Subcutaneous adipose tissue (tissue), 4 donors: Measurements from ENCODE around the gene PPARA. TPM values are rescaled to one million over a fixed set of nuclear protein-coding genes. Genes with fewer than 3 reads are reported as not detected.

Source experiments
- CTCF ChIP-seq: fragments of 450-650 bp; IDR thresholded peaks from one replicate; pipeline ENCODE4 v1.5.1; 2016; ENCODE audit warnings: low read depth, mild to moderate bottlenecking, control low read depth, antibody characterized with exemption, moderate library complexity
- total RNA-seq, 4 donors: library from RNA; depleted of rRNA; stranded (reverse); fragments of >200 nt; gene quantifications; one replicate each; pipeline ENCODE4 v1.1.0, GENCODE V29; 2016

Gene PPARA
- total RNA-seq, 4 donors from 2014 or later, result 23.5 to 51.0 (median 36.0) TPM

- no peak for TF ChIP-seq CTCF
Measured at GRCh38 chr22:46175631-46176030, 25.3 kb downstream of the PPARA start.

- no peak for TF ChIP-seq CTCF
Measured at GRCh38 chr22:46176508-46177003, 26.2 kb downstream of the PPARA start.

DNA sequence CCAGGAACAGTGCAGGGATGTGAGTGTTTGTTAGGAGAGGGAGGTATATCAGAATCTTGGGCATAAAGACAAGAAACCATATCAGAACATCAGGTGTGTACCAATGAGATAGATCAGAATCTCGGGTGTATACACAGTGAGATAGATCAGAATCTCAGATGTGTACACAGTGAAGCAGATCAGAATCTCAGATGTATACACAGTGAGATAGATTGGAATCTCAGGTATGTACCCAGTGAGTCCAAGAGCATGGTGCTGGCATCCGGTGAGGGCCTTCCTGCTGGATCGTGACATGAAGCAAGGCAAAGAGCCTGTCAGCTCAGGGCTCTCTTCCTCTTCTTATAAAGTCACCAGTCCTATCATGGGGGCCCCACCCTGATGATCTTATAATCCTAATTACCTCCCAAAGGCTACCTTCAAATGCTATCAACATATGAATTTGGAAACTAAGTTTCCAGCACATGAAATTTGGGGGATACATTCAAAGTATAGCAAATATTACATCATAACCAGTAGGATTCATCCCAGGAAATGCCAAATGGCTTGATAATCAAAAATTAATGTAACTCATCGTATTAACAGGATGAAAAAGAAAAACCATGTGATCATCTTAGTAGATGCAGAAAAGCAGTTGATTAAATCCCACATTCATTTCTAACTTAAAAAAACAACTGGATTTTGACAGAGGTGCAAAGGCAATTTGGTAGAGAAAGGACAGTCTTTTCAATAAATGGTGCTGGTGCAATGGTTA lies 28.6 kb downstream of the PPARA start:
- no peak for TF ChIP-seq CTCF

DNA sequence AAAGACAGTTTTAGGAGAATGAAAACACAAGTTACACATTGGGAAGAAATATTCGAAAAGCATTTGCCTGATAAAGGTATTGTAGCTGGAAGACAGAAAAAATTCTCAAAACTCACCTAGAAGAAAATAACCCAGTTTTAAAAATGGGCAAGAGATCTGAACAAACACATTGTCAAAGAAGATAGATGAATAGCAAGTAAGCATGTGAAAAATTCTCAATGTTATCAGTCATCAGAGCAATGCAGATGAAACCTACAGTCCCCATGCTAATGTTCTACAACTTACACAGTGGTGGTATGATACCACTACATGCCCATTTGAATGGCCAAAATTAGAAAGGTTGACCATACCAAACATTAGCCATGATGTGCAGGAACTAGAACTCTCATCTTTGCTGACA lies 29.4 kb downstream of the PPARA start:
- TF ChIP-seq CTCF, result no peak

GRCh38 chr22:46180370-46181137 lies 30.2 kb downstream of the PPARA start:
- no peak for TF ChIP-seq CTCF

GRCh38 chr22:46183733-46184132 lies 33.4 kb downstream of the PPARA start:
- no peak for TF ChIP-seq CTCF

- no peak for TF ChIP-seq CTCF
Measured at GRCh38 chr22:46185283-46185682, 35.0 kb downstream of the PPARA start.
